LNCAP (cell line): ENCODE measurements around the gene CREB3L2.

Experiments used
- TF ChIP-seq, protein P1 (sequence below): fragments of 450-650 bp; IDR thresholded peaks from 2 replicates; pipeline ENCODE4 v1.5.1; 2017; ENCODE audit warnings: mild to moderate bottlenecking

The CREB3L2 gene

DNA sequence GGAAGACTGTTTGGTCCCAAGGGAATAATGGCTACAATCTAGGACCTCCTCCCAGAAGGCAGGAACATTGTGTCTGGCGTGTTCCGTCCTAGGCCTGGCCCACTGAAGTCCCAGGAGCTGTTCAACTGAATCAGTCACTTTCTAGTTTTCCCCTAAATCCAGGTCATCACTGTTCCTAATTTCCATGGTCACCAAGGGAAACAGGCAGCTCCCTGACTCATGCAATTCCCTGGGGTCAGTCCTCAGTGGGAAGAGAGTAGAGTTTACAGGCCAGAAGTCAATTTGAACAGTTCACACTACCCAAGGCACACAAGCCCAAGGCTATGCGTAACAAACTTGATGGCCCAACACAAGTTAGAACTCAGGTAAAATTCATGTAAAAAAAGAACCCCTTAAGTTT lies 44.0 kb downstream of the CREB3L2 start:
- TF ChIP-seq, protein P1, sequence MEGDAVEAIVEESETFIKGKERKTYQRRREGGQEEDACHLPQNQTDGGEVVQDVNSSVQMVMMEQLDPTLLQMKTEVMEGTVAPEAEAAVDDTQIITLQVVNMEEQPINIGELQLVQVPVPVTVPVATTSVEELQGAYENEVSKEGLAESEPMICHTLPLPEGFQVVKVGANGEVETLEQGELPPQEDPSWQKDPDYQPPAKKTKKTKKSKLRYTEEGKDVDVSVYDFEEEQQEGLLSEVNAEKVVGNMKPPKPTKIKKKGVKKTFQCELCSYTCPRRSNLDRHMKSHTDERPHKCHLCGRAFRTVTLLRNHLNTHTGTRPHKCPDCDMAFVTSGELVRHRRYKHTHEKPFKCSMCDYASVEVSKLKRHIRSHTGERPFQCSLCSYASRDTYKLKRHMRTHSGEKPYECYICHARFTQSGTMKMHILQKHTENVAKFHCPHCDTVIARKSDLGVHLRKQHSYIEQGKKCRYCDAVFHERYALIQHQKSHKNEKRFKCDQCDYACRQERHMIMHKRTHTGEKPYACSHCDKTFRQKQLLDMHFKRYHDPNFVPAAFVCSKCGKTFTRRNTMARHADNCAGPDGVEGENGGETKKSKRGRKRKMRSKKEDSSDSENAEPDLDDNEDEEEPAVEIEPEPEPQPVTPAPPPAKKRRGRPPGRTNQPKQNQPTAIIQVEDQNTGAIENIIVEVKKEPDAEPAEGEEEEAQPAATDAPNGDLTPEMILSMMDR = no peak

DNA sequence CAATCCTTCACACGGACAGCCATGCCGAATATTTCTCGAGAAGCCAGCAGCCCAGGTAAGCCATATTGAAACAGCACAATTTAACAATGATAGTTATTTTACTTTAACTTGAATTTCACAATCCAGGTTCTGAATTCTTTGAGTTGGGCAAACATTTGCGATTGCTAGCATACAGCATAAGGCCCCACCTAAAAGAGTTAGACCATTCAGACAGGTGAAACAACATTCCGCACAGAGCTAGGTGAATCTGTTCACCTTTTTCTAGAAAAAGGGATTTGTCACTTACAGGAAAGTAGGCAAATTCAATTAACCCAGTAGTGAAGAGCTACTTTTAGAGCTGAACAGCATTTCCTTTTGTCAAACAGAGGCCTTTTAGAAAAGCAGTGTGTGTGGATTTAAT lies 45.3 kb downstream of the CREB3L2 start:
- TF ChIP-seq, protein P1 = no peak

DNA sequence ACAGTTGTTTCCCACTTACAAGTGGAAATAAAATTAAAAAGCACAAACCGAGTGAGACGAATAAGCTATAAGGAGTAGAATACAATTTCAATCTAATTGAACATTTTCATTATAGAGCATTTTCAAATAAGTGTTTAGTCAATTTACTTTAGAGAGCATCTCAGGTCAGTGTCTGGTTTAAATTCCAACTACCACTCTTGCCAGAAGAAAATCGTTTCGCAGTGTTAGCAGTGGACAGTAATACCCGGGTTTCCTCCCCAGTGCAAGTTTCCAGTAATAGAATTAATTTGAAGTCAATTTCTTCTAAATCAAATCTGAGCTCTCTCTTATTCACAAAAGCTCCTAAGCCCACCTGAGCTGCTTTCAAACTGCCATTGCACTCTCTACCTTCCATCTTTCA lies 45.7 kb downstream of the CREB3L2 start:
- TF ChIP-seq, protein P1 = no peak

DNA sequence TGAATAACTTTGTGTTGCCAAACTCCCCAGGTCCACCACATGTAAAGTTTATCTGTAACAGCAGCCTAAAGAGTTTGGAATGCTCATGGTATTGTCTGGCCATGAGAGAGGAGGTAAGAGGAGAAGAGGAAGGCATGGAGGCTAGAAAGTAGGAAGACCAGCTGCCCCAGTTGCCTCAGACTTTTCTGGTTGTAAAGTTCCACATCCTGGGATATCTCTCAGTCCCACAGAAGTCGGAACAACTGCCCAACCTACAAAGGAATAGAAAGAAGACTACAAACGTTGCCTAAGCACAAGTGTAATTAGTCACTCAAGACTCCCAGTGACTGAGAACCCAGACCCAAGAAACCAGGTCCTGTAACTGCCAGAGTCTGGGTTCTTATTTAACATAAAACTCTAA lies 47.3 kb downstream of the CREB3L2 start:
- TF ChIP-seq, protein P1 = no peak

DNA sequence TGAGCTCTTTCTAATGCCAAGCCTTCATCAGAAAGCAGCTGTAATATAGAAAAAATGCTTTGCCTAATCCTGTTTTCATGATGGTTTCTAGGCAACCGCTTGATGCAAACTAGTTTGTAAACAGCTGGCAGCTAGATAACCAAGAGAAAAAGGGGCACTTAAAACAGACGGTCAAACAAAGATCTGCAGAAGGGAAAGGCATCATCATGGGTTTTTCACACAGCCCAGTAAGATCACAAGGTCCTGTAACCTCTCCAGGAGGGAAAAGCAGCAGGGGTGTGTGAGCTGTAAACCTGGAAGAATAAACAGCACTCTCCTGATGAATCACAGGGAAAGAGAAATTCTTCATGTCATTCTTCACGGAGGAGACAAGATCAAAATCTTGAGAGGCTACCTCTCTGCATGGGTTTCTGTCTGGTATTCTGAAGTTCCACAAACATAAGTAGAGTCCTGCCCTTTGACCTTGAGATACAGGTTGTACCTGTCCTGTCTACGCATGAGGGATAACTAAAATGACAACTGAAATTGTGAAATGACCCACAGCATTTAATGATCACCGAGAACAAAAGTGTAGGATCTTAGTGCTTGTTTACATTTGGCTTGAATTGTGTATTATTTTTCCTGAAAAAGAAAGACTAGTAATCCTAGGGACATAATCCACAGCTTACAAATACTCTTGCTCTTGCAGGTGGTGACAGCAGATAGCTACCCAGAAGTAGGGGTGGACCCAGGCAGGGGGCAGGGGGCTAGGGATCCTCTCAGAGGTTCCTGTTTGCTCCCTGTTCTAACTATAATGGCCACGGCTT lies 48.0 kb downstream of the CREB3L2 start:
- TF ChIP-seq, protein P1 = no peak

DNA sequence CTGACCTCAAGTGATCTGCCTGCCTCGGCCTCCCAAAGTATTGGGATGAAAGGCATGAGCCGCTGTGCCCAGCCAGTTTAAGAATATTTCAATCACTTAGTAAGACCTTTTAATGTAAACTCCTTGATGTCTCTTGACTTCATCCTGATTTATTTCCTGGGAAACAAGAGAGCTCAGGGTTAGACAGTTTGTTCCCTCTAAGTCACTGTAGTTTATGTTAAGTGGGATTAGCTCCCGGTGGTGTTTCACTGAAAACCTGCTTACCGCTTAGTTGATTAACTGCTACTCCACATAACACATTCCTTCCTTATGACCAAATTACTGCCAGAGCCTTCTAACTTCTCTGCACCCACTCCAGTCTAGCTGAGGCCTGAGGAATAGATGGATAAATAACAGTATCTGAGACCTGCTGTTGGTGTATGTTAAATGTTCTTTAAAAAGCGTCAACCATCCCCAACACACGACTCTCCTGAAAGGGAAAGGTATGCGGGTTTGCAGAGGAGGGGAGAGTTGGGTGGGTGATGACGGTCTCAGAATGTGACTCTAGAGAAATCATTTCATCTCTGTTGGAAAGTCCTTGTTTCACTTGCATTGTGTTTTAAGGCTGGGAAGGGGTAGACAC lies 48.7 kb downstream of the CREB3L2 start:
- TF ChIP-seq, protein P1 = no peak

DNA sequence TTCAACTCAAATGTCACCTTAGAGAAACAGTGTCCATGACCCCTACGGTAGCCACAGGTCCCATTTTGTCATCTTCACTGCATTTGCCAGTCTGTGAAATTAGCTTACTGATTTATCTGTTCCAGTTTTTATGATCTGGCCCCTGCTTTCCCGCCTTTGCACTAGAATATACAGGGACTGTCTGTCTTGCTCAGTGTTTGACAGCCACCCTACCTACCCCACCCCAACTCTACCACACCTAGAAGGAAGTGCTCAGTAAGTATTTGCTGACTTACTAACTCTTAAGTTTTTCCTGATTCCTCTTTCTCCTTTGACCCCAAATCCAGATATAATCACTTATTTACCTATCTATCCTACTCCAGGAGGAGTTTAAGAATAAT lies 49.5 kb downstream of the CREB3L2 start:
- TF ChIP-seq, protein P1 = no peak
